Kidney epithelial cell (primary cell): ENCODE data around the gene PLCB1. TPM values are rescaled to one million over a fixed set of nuclear protein-coding genes. Genes with fewer than 3 reads are reported as not detected.
"Not testable (repeated sequence)": the region's sequence is repeated elsewhere in the genome, so short reads cannot be mapped to it uniquely, and the experiment has no call there.

ENCODE experiments used
- DNase-seq: peaks from one replicate; pipeline ENCODE4 v3.0.0-alpha.2; 2010; ENCODE audit warnings: low read depth
- H3K27me3 ChIP-seq: 2 replicates; pipeline ENCODE4 v1.6.0; 2011; ENCODE audit warnings: low read length; ENCODE audit not compliant: control insufficient read depth, insufficient read depth
- H3K36me3 ChIP-seq: 2 replicates; pipeline ENCODE4 v1.5.1; 2011; ENCODE audit warnings: low read length; ENCODE audit not compliant: control insufficient read depth, insufficient read depth
- H3K4me3 ChIP-seq: 2 replicates; pipeline ENCODE4 v1.5.1; 2011; ENCODE audit warnings: low read depth, mild to moderate bottlenecking, control low read depth, low read length
- total RNA-seq: library from RNA; depleted of rRNA; stranded (reverse); fragments of >200 nt; gene quantifications from 2 replicates; pipeline ENCODE4 v1.2.3, GENCODE V29; 2015
- TF ChIP-seq, protein P1 (sequence below): IDR thresholded peaks from 2 replicates; pipeline ENCODE4 v1.5.1; 2011; ENCODE audit warnings: mild to moderate bottlenecking, moderate library complexity, low read length, control low read depth, inconsistent platforms; ENCODE audit not compliant: insufficient read depth, poor library complexity, severe bottlenecking

PLCB1 gene
- total RNA-seq, 1 donor from 2014 or later, result 5.1 TPM

DNA sequence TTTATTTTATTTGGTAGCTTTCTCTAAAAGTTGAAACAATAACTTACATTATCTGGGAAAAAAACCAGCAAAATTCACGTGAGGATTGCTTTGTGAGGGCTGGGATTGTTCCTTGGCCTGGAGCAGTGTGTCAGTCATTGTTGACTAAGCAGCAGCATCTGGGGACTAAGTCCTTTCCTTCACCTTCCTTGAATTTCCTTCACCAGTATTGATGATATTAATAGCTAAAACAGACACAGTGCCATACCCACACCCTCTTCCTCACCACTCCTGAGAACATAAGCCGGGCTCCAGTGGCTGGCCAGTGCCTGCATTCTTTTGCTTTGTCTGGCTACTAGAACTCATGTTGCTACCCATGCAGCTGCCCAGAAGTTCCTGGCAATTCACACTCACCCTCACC is 23.7 kb downstream of the PLCB1 start:
- Histone ChIP-seq H3K36me3 (no peaks in the 10 kb centered on the region), H3K4me3 (no peak overlapping the region), H3K27me3 (no peaks in the 10 kb centered on the region)
- no peak for DNase-seq
- TF ChIP-seq, protein P1, sequence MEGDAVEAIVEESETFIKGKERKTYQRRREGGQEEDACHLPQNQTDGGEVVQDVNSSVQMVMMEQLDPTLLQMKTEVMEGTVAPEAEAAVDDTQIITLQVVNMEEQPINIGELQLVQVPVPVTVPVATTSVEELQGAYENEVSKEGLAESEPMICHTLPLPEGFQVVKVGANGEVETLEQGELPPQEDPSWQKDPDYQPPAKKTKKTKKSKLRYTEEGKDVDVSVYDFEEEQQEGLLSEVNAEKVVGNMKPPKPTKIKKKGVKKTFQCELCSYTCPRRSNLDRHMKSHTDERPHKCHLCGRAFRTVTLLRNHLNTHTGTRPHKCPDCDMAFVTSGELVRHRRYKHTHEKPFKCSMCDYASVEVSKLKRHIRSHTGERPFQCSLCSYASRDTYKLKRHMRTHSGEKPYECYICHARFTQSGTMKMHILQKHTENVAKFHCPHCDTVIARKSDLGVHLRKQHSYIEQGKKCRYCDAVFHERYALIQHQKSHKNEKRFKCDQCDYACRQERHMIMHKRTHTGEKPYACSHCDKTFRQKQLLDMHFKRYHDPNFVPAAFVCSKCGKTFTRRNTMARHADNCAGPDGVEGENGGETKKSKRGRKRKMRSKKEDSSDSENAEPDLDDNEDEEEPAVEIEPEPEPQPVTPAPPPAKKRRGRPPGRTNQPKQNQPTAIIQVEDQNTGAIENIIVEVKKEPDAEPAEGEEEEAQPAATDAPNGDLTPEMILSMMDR, result no peak

DNA sequence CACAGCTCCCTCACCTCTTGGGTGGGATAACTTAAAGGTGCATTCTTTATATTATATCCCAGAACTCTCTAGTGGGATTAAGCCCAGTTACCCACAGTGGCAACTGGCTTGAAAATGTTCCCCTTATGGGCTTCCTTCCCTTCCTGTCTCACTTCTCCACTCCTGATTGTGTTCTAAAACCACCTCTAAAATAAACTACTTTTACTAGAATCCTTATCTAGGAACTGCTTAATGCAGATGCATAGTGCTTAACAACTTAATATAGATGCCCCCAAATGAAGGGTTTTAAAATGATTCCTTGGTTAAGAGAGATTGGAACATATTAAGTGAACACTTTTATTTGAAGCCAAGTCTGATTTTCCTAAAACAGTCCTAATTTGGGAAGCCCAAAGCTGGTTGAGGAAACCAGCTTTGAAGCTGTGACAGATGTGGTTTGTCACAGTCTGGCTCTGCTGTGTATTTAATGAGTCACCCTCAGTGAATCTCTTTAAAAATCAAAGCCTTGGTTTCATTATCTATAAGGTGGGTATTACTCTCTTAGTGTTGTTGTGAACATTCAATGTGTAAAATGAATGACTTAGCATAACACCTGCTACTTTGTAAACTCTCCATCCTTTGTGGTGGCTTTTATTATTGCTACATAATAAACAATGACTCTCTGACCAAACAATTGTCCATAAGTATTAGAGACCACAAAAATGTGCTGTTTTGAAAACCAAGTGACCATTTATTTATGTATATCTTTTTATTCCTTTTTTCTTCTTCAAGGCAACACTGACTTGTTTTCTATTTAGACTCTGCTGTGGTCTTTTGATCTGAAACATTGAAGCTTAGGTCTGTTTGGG is 24.4 kb downstream of the PLCB1 start:
- H3K36me3 ChIP-seq, result no peaks in the 10 kb centered on the region
- DNase-seq, result no peak
- no peaks in the 10 kb centered on the region for H3K27me3 ChIP-seq
- TF ChIP-seq, protein P1, result no peak
- no peak overlapping the region for H3K4me3 ChIP-seq

DNA sequence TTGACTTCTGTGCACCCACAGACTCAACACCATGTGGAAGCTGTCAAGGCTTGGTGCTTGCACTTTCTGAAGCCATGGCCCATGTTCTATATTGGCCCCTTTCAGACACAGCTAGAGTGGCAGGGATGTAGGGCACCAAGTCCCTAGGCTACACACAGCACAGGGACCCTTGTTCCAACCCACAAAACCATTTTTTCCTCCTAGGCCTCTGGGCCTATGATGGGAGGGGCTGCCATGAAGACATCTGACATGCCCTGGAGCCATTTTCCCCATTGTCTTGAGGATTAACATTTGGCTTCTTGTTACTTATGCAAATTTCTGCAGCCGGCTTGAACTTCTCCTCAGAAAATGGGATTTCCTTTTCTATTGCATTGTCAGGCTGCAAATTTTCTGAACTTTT is 27.2 kb downstream of the PLCB1 start:
- H3K36me3 ChIP-seq, DNase-seq, H3K27me3 ChIP-seq, H3K4me3 ChIP-seq: not testable (repeated sequence)

DNA sequence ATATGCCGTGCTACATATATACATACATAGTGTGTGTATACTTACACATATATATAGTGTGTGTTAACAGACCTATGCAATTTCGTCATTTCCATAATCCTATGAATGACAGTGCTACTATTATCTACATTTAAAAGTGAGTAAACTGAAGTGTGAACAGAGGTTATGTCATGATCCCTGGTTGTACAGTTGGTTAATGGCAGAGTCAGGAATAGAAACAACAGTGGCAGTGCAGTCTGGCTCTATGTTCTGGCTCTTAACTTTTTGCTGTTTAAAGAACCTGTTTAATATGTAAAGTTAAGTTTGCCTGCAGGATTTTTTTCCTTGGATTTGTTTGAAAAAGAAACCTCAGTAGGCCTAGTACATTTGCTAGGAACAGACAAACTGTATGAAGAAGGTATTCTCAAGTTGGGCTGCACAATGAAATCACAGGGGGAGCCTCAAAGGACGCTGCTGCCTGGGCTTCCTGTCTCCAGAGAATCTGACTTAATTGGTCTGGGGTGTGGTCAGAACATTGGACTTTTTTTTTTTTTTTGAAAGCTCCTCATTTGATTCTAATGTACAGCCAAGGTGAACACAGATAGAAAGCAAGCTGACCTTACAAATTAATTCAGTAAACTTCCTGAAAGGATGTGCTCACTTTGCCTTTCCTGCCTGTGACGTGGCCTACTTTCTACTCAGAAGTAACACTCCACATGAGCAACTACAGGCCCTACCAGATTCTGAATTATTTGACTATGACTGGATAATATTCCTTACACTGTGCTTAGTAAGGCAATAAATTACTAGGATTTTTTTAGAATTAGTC is 29.4 kb downstream of the PLCB1 start:
- Histone ChIP-seq H3K4me3 (no peak overlapping the region), H3K27me3 (no peaks in the 10 kb centered on the region), H3K36me3 (no peaks in the 10 kb centered on the region)
- DNase-seq, result no peak
- TF ChIP-seq, protein P1, result no peak

DNA sequence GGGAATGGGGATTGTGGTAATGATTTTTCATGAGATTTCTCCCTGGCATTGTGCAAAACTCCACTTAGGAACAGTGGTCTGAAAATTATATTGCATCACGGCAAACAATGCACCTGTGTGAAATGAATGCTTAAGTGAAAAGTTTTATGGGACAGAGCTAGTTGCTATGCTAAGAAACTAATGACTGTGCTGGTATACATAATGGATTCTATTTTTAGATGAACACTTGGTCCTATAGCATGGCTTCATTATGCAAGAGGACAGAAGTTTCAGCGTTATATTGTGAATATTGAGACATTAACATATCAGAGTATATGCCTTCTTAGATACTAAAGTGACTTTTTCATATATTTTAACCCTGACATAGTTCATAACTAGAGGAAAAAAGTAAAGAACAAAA is 30.5 kb downstream of the PLCB1 start:
- no peaks in the 10 kb centered on the region for H3K27me3 ChIP-seq
- no peak overlapping the region for H3K4me3 ChIP-seq
- H3K36me3 ChIP-seq, result no peaks in the 10 kb centered on the region
- no peak for DNase-seq
- TF ChIP-seq, protein P1, result no peak

DNA sequence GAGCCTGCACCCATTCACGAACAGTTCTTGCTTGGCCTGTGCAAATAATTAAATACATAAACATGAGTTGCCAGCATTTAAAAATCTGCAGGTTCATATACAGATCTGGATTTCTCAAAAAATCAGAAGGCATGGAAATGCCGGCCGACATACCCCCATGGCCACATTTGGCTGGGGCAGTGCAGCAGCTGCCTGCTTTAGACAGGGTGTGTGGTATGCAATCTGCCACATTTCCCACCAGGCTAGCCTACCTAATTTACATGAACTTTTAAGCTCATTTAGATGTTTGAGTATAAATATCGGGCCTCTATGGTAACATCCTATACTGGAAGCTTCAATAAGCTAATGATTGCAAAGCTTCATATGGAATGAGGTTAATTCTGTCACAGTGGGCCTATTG is 31.5 kb downstream of the PLCB1 start:
- TF ChIP-seq, protein P1, result no peak
- DNase-seq, result no peak
- no peaks in the 10 kb centered on the region for H3K27me3 ChIP-seq
- H3K36me3 ChIP-seq, result no peaks in the 10 kb centered on the region
- no peak overlapping the region for H3K4me3 ChIP-seq
